Ishikawa (cell line): ENCODE measurements around the gene PDE4D.

ENCODE experiments used
- CEBPB ChIP-seq: IDR thresholded peaks from 2 replicates; pipeline ENCODE4 v1.6.1; 2012
- CREB1 ChIP-seq: IDR thresholded peaks from 2 replicates; pipeline ENCODE4 v1.6.1; 2012; ENCODE audit warnings: low read depth
- EGR1 ChIP-seq: IDR thresholded peaks from 2 replicates; pipeline ENCODE4 v1.6.1; 2012
- EP300 ChIP-seq: IDR thresholded peaks from 2 replicates; pipeline ENCODE4 v1.6.1; 2012; ENCODE audit warnings: borderline replicate concordance
- FOXM1 ChIP-seq: IDR thresholded peaks from 2 replicates; pipeline ENCODE4 v1.6.1; 2012; ENCODE audit warnings: low read depth, borderline replicate concordance
- NFIC ChIP-seq: IDR thresholded peaks from 2 replicates; pipeline ENCODE4 v1.6.1; 2012
- RAD21 ChIP-seq: IDR thresholded peaks from 2 replicates; pipeline ENCODE4 v1.6.1; 2012; ENCODE audit warnings: low read depth
- TAF1 ChIP-seq: IDR thresholded peaks from 2 replicates; pipeline ENCODE4 v1.6.1; 2012; ENCODE audit warnings: low read depth, mild to moderate bottlenecking
- TCF12 ChIP-seq: IDR thresholded peaks from 2 replicates; pipeline ENCODE4 v1.6.1; 2012; ENCODE audit warnings: low read depth
- TEAD4 ChIP-seq: IDR thresholded peaks from 2 replicates; pipeline ENCODE4 v1.6.1; 2012
- YY1 ChIP-seq: IDR thresholded peaks from 2 replicates; pipeline ENCODE4 v1.6.1; 2012; ENCODE audit warnings: low read depth
- ZBTB7A ChIP-seq: IDR thresholded peaks from 2 replicates; pipeline ENCODE4 v1.6.1; 2012; ENCODE audit warnings: low read depth
- TF ChIP-seq, protein P1 (sequence below): IDR thresholded peaks from 2 replicates; pipeline ENCODE4 v1.6.1; 2012
- TF ChIP-seq, protein P2 (sequence below): IDR thresholded peaks from 2 replicates; pipeline ENCODE4 v1.6.1; 2012; ENCODE audit warnings: low read depth, mild to moderate bottlenecking
- TF ChIP-seq, protein P3 (sequence below): IDR thresholded peaks from 2 replicates; pipeline ENCODE4 v1.6.1; 2012

PDE4D gene

DNA sequence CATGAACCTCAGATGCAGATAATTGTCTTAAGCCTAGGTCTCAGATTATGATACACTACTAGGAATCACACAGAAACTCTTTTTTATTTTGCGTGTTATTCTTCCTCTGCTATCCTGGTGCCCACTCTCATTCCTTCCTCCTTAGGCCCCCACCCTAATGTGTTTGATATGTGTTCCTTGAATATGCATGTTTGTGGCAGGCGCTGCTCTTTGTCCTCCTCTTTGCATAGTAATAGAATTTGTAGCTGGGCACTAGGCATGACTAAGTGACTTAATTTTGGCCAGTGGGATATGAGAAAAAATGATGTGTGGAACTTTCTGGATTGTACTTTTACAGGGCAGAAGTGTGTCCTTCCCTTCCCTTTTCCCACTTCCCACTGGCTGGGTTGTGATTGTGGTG lies 965.6 kb downstream of the PDE4D start:
- TF ChIP-seq, protein P1, sequence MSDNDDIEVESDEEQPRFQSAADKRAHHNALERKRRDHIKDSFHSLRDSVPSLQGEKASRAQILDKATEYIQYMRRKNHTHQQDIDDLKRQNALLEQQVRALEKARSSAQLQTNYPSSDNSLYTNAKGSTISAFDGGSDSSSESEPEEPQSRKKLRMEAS = no peak
- TF ChIP-seq TAF1 (no peak), EGR1 (no peak), YY1 (no peak), CREB1 (no peak), NFIC (no peak), TCF12 (no peak), FOXM1 (no peak), EP300 (no peak), TEAD4 (no peak), RAD21 (no peak), CEBPB (no peak), ZBTB7A (no peak)
- TF ChIP-seq, protein P2, sequence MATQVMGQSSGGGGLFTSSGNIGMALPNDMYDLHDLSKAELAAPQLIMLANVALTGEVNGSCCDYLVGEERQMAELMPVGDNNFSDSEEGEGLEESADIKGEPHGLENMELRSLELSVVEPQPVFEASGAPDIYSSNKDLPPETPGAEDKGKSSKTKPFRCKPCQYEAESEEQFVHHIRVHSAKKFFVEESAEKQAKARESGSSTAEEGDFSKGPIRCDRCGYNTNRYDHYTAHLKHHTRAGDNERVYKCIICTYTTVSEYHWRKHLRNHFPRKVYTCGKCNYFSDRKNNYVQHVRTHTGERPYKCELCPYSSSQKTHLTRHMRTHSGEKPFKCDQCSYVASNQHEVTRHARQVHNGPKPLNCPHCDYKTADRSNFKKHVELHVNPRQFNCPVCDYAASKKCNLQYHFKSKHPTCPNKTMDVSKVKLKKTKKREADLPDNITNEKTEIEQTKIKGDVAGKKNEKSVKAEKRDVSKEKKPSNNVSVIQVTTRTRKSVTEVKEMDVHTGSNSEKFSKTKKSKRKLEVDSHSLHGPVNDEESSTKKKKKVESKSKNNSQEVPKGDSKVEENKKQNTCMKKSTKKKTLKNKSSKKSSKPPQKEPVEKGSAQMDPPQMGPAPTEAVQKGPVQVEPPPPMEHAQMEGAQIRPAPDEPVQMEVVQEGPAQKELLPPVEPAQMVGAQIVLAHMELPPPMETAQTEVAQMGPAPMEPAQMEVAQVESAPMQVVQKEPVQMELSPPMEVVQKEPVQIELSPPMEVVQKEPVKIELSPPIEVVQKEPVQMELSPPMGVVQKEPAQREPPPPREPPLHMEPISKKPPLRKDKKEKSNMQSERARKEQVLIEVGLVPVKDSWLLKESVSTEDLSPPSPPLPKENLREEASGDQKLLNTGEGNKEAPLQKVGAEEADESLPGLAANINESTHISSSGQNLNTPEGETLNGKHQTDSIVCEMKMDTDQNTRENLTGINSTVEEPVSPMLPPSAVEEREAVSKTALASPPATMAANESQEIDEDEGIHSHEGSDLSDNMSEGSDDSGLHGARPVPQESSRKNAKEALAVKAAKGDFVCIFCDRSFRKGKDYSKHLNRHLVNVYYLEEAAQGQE = no peak
- TF ChIP-seq, protein P3, sequence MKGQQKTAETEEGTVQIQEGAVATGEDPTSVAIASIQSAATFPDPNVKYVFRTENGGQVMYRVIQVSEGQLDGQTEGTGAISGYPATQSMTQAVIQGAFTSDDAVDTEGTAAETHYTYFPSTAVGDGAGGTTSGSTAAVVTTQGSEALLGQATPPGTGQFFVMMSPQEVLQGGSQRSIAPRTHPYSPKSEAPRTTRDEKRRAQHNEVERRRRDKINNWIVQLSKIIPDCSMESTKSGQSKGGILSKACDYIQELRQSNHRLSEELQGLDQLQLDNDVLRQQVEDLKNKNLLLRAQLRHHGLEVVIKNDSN = no peak

DNA sequence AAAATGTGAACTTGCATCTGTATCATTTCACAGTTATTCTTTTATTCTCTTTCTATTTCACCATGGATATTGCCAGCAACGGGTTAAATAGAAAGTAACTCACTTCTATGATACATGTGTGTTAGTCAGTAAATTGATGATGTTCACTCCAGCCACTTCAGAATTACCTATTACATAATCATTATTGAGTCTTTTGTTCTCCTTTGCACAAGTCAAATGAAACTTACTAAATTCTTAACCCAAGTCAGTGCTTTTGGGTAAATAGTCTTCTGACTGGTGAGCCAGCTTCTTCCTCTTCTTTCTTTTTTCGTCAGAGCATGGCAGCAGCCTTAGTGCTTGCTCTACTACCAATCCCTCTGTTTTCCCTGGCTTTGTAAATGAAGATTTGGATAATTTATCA lies 966.3 kb downstream of the PDE4D start:
- TF ChIP-seq, protein P1 = no peak
- TF ChIP-seq EGR1 = no peak

DNA sequence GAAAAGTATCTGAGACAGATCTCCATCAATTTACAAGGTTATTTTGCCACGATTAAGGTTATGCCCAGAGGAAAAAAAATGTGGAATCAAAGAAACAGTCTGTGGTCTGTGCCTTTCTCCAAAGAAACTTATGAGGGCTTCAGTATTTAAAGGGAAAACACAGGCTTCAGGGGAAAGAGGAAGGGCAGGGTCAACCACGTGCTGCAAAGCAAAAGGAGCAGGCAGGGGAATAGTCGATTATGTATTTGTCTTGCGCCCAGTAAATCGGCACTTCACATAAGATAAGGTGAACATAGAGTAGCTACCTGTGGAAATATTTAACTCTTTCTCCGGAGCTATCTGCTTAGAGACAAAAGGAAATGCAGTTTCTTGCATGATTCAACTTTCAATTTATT lies 967.0 kb downstream of the PDE4D start:
- TF ChIP-seq FOXM1 = no peak
- no peak for TF ChIP-seq YY1
- no peak for TF ChIP-seq EP300
- no peak for TF ChIP-seq CREB1
- TF ChIP-seq ZBTB7A = no peak
- TF ChIP-seq, protein P2 = no peak
- TF ChIP-seq TEAD4 = no peak
- TF ChIP-seq TCF12 = no peak
- TF ChIP-seq, protein P1 = no peak
- TF ChIP-seq CEBPB = no peak
- TF ChIP-seq EGR1 = no peak
- no peak for TF ChIP-seq RAD21
- TF ChIP-seq, protein P3 = no peak
- TF ChIP-seq TAF1 = no peak

DNA sequence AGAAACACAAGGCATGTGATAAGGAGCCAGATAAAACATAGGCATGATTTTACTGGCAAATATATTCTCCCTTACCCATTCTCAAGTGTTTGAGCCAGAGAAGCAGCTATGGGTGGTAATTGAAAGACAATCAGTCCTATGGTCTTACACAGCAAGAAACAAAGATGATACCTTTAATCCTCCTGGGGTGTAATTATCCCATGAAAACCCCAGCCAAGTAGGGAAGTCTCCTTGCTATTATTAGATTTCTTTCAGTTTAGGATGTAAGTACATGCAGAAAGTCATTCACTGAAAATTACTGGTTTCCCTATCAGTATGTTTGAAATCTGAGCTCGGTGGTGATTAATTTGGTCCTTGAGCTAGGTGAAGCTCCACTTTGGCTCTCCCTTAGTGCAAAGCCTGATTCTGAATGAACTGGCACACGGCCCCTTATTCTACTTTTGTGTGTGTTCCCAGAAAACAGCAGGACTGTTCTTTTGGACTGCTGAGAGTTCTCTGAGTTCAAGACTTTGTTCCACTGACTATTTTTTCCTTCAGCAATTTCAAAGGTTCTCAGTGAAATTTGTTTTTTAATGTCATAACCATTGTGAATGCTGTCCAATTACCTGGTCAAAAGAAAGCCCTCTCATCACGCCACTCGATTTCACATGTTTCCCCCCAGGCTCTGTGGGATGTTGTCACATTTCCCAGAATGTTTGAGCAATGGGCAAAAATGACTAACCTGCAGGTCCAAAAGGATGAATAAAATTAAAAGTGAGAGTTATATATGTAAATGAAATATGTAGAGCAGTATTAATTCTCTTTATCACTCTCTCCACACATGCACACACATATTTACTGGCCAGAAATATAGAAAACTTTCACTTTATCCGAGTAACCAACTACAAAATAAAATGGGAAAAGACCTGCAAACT lies 967.6 kb downstream of the PDE4D start:
- no peak for TF ChIP-seq CEBPB
- TF ChIP-seq, protein P3 = no peak
- TF ChIP-seq, protein P2 = no peak
- no peak for TF ChIP-seq YY1
- TF ChIP-seq RAD21 = no peak
- TF ChIP-seq NFIC = no peak
- TF ChIP-seq, protein P1 = no peak
- no peak for TF ChIP-seq TEAD4
- TF ChIP-seq TAF1 = no peak
- TF ChIP-seq ZBTB7A = no peak
